Mesothelial cell of epicardium (in vitro differentiated cells): ENCODE results near the gene CUBN. TPM values are rescaled to one million over a fixed set of nuclear protein-coding genes. Genes with fewer than 3 reads are reported as not detected.

ENCODE experiments used
- DNase-seq, 2 experiments: peaks; one replicate each; pipeline ENCODE4 v3.0.0; 2021; ENCODE audit warnings: low spot score in 2 of 2; ENCODE audit not compliant: unreplicated experiment in 2 of 2
- H3K27ac Mint-ChIP-seq: 2 replicates; pipeline ENCODE4 v1.8.0; 2021; ENCODE audit warnings: mixed read lengths
- H3K27me3 Mint-ChIP-seq: 2 replicates; pipeline ENCODE4 v1.8.0; 2021; ENCODE audit warnings: low read depth, mixed read lengths
- H3K36me3 Mint-ChIP-seq: 2 replicates; pipeline ENCODE4 v1.8.0; 2021; ENCODE audit warnings: mixed read lengths
- H3K4me1 Mint-ChIP-seq: 2 replicates; pipeline ENCODE4 v1.8.0; 2021; ENCODE audit warnings: mixed read lengths
- H3K4me3 Mint-ChIP-seq: 2 replicates; pipeline ENCODE4 v1.8.0; 2021; ENCODE audit warnings: mild to moderate bottlenecking, moderate library complexity, mixed read lengths
- H3K9me3 Mint-ChIP-seq: 2 replicates; pipeline ENCODE4 v1.8.0; 2021; ENCODE audit warnings: mixed read lengths
- CTCF ChIP-seq: fragments of 200-600 bp; sonication (generic); IDR thresholded peaks from one replicate; pipeline ENCODE4 v1.5.0; 2021; ENCODE audit warnings: antibody characterized with exemption; ENCODE audit not compliant: unreplicated experiment
- total RNA-seq: library from RNA; stranded (reverse); gene quantifications from 3 replicates; pipeline ENCODE4 v1.2.1, GENCODE V29; 2021

CUBN gene
- total RNA-seq, 1 donor from 2014 or later: 1.5 TPM

DNA sequence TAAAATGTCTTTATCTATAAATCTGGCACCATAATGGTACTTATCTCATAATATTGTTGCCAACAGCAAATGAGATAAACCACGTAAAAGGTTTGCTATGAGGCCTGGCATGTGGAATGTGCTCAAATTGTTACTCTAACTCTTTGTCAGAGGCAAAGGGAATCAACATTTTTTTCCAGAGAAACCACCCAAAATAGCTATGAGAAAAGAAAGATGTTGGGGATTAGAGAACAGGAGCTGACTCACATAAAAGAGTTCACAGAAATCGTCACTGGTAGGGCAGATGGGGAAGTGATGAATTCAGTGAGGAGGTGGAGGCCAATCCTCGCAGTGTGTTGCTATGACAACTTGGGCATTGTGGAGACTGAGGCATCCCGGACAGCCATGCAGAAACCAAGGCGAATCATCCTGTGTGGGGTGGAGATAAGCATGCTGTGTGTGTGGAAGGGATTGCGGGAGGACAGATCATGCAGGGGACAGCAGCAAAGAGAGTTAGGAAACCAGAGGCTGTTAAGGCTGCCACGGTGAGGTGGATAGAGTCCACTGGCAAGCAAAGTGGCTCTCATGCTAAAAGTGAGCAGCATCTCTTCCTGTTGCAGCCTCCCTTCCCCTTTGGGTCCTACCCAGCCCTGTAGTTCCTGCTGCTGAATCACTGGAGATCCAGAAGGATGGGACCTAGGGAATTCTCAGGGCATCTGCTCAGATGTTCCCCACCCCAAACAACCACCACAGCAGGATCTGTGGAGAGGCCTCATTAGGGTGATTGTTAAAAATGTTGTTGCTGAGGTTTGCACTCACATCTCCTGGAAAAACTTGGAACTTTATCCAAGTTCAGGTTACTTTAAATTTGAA lies 103.9 kb downstream of the CUBN start:
- peak overlapping the region; percentile 83 for H3K27ac Mint-ChIP-seq
- peaks cover 45% of the 10 kb centered on the region for H3K4me1 Mint-ChIP-seq
- no peaks in the 10 kb centered on the region for H3K9me3 Mint-ChIP-seq
- no peak overlapping the region for H3K4me3 Mint-ChIP-seq
- no peaks in the 10 kb centered on the region for H3K27me3 Mint-ChIP-seq
- DNase-seq: no peak
- no peak for TF ChIP-seq CTCF
- H3K36me3 Mint-ChIP-seq: no peaks in the 10 kb centered on the region

GRCh38 chr10:17024461-17024860 lies 105.2 kb downstream of the CUBN start:
- no peak for DNase-seq
- peaks cover 6% of the 10 kb centered on the region for H3K9me3 Mint-ChIP-seq
- peaks cover 42% of the 10 kb centered on the region for H3K4me1 Mint-ChIP-seq
- H3K27ac Mint-ChIP-seq: peak overlapping the region; percentile 39
- H3K4me3 Mint-ChIP-seq: no peak overlapping the region
- no peaks in the 10 kb centered on the region for H3K27me3 Mint-ChIP-seq
- no peak for TF ChIP-seq CTCF
- no peaks in the 10 kb centered on the region for H3K36me3 Mint-ChIP-seq

DNA sequence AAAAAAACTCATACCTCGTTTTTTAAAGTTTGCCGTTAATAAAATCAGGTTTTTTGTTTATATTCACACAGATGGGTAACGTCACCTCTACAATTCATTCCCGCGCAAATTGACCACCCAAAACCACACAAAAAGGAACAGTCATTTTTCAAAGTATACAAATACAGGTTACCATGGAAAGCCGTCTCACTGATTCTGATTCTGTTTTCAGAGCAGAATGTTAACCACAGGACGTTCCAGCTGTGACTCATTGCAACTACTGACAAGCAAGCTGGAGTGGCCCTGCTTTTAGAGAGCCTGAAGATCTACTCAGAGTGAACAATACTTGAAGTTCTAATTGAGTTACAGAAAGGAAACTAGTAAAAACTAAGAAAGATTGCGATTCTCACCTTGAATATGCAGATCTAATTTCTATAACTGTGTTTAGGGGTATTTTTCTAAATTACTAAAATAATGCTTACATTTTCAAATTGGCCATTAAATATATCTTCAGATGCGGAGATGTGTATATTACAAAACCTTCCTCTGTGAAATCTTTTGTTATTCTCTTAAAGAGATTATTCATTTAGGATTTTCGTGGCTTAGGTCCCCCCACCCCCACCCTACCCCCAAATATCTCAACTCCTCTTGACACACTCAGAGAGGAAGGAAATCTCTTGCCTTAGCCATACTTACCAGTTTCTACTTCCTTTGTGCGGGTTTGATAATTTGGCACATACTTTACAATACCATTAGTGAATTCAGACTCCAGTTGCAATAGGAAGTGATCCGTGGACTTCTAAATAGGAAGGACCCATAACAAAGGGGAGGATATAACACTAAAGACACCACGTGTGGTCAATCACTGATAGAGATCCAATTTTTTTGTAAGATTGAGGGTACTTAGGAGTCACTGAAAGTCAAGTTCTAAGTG lies 106.0 kb downstream of the CUBN start:
- Mint-ChIP-seq H3K4me3 (no peak overlapping the region), H3K27me3 (no peaks in the 10 kb centered on the region), H3K27ac (peak overlapping the region; percentile 63), H3K36me3 (no peaks in the 10 kb centered on the region), H3K9me3 (peaks cover 11% of the 10 kb centered on the region), H3K4me1 (peaks cover 35% of the 10 kb centered on the region)
- no peak for TF ChIP-seq CTCF
- DNase-seq: no peak

DNA sequence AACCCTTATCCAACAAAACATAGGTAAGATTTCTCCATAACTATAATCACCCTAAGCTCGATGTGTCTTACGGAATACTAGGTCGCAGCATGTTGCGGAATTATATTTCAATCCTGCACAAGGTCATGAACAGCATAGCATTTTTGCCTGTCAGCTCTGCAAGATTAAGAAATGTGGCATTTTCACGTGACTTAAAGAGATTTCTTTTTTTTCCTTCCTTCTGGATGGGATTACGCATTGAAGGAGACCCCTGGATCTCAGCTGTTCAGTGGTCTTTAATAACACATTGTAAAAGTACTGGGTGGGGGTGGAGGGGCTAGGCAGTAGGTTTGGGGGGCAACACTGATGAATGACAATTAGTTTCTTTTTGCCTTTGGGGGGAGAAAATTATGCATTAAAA lies 106.7 kb downstream of the CUBN start:
- Mint-ChIP-seq H3K9me3 (peaks cover 11% of the 10 kb centered on the region), H3K27me3 (no peaks in the 10 kb centered on the region), H3K27ac (peak overlapping the region; percentile 57), H3K36me3 (no peaks in the 10 kb centered on the region), H3K4me1 (peaks cover 35% of the 10 kb centered on the region), H3K4me3 (no peak overlapping the region)
- no peak for TF ChIP-seq CTCF
- DNase-seq: no peak

GRCh38 chr10:17022466-17022825 lies 107.2 kb downstream of the CUBN start:
- Mint-ChIP-seq H3K9me3 (peaks cover 11% of the 10 kb centered on the region), H3K27me3 (no peaks in the 10 kb centered on the region), H3K27ac (peak overlapping the region; percentile 57), H3K4me3 (no peak overlapping the region), H3K4me1 (peaks cover 35% of the 10 kb centered on the region), H3K36me3 (no peaks in the 10 kb centered on the region)
- no peak for TF ChIP-seq CTCF
- DNase-seq: no peak
